ENCODE measurements around the gene SLC24A2. TPM values are rescaled to one million over a fixed set of nuclear protein-coding genes. Genes with fewer than 3 reads are reported as not detected.

Gene SLC24A2
- not detected in 2 replicates for total RNA-seq

GRCh38 chr9:19788614-19789271 is at the start of gene SLC24A2:
Gene SLC24A2 (minus strand): TSS chr9:19789037.

